Esophagus squamous epithelium (tissue), 4 donors: ENCODE results near the gene HILPDA.

ENCODE experiments used
- CTCF ChIP-seq, 6 experiments: fragments of 450-650 bp in 4 of 6; fragments of 200-600 bp in 2 of 6; sonication (generic) in 2 of 6; IDR thresholded peaks; one replicate each; pipeline ENCODE4 v1.5.1; 2016 to 2019; ENCODE audit warnings: antibody characterized with exemption in 6 of 6, mild to moderate bottlenecking in 4 of 6, moderate library complexity in 4 of 6
- POLR2A ChIP-seq, 4 donors: fragments of 450-650 bp; IDR thresholded peaks; one replicate each; pipeline ENCODE4 v1.6.1; 2017; ENCODE audit warnings: antibody characterized with exemption in 4 of 4, mild to moderate bottlenecking in 4 of 4, moderate library complexity in 3 of 4

- TF ChIP-seq CTCF (IDR thresholded peaks at IDR 0.05): no peak
- TF ChIP-seq POLR2A (IDR thresholded peaks at IDR 0.05): no peak
Measured at GRCh38 chr7:128424686-128425275, 30.9 kb upstream of the HILPDA start.
